ENCODE measurements around the gene FBXO27.

FBXO27 gene

GRCh38 chr19:38985262-38985661, 47.1 kb downstream of the FBXO27 start:
- DNase-seq: no peak

- DNase-seq: no peak
Observed at GRCh38 chr19:38980583-38981374, 51.6 kb downstream of the FBXO27 start.

GRCh38 chr19:38979812-38980211, 52.5 kb downstream of the FBXO27 start:
- DNase-seq: no peak

DNA sequence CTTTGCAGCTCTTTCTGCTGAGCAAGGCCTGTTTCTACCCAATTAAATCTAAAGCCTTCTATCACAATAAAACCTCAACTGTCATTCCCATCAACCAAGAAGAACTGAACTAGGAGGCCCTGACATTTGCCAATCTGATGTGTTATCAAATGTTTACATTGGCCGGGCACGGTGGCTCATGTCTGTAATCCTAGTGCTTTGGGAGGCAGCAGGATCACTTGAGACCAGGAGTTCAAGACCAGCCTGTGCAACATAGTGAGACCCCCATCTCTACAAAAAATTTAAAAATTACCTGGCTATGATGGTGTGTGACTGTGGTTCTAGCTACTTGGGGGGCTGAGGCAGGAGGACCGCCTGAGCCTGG, 54.0 kb downstream of the FBXO27 start:
- DNase-seq: no peak

- no peak for DNase-seq
Observed at GRCh38 chr19:38977445-38978325, 54.7 kb downstream of the FBXO27 start.

DNA sequence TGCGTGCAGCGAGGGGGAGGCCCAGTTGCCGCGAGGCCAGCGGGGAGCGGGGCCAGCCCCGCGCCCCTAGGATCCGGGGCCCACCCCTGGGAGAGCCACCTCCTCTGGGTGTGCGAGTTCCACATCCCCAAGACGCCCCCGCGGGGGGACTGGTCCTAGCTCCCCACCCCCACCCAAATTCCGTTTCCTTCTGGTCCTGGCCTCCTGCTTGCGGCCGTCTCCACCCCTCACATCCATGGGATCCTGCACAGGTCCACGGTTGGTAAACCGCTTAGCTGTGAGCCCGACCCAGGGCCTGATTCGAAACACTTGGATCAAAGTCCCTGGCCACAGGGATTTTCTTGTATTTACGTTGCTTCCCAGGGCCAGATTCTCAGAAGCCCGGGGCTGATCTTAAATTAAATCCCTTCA, 56.5 kb downstream of the FBXO27 start:
- DNase-seq: no peak

GRCh38 chr19:38975214-38975860, 57.0 kb downstream of the FBXO27 start, which contains the start of gene FBXO17:
TSS of gene FBXO17 (minus strand) at chr19:38975742. CDS start at chr19:38950319, 25,423 bp downstream.
- peak; percentile 39 for DNase-seq

GRCh38 chr19:38974624-38975213, 57.6 kb downstream of the FBXO27 start:
- DNase-seq: peak; percentile 39

All from NCI-H510A treated with DMSO at 0.1 percent for 48 hours (cell line).